ENCODE data around the gene TAF6L.
"Not testable (repeated sequence)": the region's sequence is repeated elsewhere in the genome, so short reads cannot be mapped to it uniquely, and the experiment has no call there.

TAF6L gene

GRCh38 chr11:62817129-62817528, 45.9 kb downstream of the TAF6L start:
- in situ Hi-C loops (cut with MboI; ENCODE audit: low sequenced_read_pairs, unreplicated experiment), result no loop called here
- TF ChIP-seq, protein P1, sequence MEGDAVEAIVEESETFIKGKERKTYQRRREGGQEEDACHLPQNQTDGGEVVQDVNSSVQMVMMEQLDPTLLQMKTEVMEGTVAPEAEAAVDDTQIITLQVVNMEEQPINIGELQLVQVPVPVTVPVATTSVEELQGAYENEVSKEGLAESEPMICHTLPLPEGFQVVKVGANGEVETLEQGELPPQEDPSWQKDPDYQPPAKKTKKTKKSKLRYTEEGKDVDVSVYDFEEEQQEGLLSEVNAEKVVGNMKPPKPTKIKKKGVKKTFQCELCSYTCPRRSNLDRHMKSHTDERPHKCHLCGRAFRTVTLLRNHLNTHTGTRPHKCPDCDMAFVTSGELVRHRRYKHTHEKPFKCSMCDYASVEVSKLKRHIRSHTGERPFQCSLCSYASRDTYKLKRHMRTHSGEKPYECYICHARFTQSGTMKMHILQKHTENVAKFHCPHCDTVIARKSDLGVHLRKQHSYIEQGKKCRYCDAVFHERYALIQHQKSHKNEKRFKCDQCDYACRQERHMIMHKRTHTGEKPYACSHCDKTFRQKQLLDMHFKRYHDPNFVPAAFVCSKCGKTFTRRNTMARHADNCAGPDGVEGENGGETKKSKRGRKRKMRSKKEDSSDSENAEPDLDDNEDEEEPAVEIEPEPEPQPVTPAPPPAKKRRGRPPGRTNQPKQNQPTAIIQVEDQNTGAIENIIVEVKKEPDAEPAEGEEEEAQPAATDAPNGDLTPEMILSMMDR (IDR thresholded peaks at IDR 0.05; ENCODE audit: borderline replicate concordance, control extremely low read depth, extremely low read depth, insufficient read depth, missing control alignments), result no peak
- no peak for DNase-seq (ENCODE audit: low spot score)

DNA sequence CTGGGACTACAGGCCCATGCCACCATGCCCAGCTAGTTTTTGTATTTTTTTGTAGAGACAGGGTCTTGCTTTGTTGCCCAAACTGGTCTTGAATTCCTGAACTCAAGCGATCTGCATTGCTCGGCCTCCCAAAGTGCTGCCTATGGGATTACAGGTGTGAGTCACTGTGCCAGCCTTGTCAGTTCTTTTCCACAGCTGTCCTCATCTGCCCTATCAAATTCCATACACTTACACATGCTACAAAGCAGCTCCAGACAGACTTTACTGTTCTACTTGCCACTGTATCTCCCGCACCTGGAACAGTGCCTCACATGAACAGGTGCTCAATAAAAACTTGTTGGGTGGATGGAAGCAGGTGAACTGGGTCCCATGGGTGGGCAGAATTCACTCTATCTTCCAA, 52.5 kb downstream of the TAF6L start:
- DNase-seq (ENCODE audit: low spot score), result no peak
- in situ Hi-C loops (cut with MboI; ENCODE audit: low sequenced_read_pairs, unreplicated experiment), result no loop called here
- TF ChIP-seq, protein P1 (IDR thresholded peaks at IDR 0.05; ENCODE audit: borderline replicate concordance, control extremely low read depth, extremely low read depth, insufficient read depth, missing control alignments), result no peak

DNA sequence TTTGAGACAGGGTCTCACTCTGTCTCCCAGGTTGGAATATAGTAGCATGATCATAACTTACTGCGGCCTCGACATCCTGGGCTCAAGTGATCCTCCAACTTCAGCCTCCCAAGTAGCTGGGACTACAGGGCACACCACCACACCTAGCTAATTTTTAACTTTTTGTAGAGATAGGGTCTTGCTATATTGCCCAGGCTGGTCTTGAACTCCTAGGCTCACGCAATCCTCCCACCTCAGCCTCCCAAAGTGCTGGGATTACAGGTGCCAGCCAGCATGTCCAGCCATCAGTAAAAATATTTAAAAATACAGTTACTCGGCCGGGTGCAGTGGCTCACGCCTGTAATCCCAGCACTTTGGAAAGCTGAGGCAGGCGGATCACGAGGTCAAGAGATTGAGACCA, 56.9 kb downstream of the TAF6L start:
- in situ Hi-C loops (cut with MboI; ENCODE audit: low sequenced_read_pairs, unreplicated experiment); DNase-seq (ENCODE audit: low spot score): not testable (repeated sequence)

DNA sequence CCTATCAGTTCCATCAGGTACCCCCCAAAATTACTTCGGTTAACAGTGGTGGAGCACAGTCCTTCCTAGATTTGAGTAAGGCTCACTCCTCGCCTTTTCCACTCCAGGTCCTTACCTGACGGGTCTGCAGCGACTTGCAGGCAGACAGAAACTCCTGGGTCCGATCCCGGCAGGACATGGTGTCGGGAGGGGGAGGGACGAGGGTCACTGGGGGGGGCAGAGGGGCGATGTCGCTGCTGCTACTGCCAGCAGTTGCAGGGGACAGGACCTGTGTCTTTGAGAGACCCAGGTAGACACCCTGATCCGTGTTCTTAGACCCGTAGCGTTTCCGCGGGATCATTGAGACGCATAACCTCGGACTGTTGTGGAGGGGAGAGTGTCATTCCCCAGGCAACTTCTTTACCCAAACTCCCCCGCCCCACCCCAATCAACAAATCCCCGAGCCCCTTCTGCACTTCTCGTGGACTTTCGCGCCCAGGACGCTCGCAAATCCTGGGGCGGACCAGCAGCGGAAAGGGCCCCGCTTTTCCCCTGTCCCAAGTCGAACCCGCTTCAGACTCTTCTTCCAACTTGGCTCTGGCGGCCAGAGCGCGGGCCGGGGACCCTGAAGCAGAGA, 59.8 kb downstream of the TAF6L start:
- TF ChIP-seq, protein P1 (IDR thresholded peaks at IDR 0.05; ENCODE audit: borderline replicate concordance, control extremely low read depth, extremely low read depth, insufficient read depth, missing control alignments), result no peak
- peak; percentile 59 for DNase-seq (ENCODE audit: low spot score)
- in situ Hi-C loops (cut with MboI; ENCODE audit: low sequenced_read_pairs, unreplicated experiment), result no loop called here

GRCh38 chr11:62831520-62832335, 60.5 kb downstream of the TAF6L start, which contains the start of gene STX5:
TSS of gene STX5 (minus strand) at chr11:62832051. CDS start at chr11:62831243, 808 bp downstream.
- in situ Hi-C loops (cut with MboI; ENCODE audit: low sequenced_read_pairs, unreplicated experiment), result no loop called here
- peak; percentile 98 for DNase-seq (ENCODE audit: low spot score)
- TF ChIP-seq, protein P1 (IDR thresholded peaks at IDR 0.05; ENCODE audit: borderline replicate concordance, control extremely low read depth, extremely low read depth, insufficient read depth, missing control alignments), result no peak

- in situ Hi-C loops (cut with MboI; ENCODE audit: low sequenced_read_pairs, unreplicated experiment), result no loop called here
- no peak for DNase-seq (ENCODE audit: low spot score)
- TF ChIP-seq, protein P1 (IDR thresholded peaks at IDR 0.05; ENCODE audit: borderline replicate concordance, control extremely low read depth, extremely low read depth, insufficient read depth, missing control alignments), result no peak
Measured at GRCh38 chr11:62832336-62833234, 61.4 kb downstream of the TAF6L start, which contains the start of gene TEX54. TSS of gene TEX54 (minus strand) at chr11:62832841.

All from GM13976 (cell line).